GM19025 (cell line): ENCODE measurements around the gene PLD4.
"Not testable (repeated sequence)": the region's sequence is repeated elsewhere in the genome, so short reads cannot be mapped to it uniquely, and the experiment has no call there.

ENCODE experiments used
- ATAC-seq: cut with Tn5 transposase; IDR thresholded peaks from one replicate; pipeline ENCODE4 v1.9.1; 2021; ENCODE audit warnings: mild to moderate bottlenecking, low read depth, moderate library complexity; ENCODE audit not compliant: unreplicated experiment

The PLD4 gene

GRCh38 chr14:104885973-104886689, 38.5 kb upstream of the PLD4 start:
- ATAC-seq: no peak

GRCh38 chr14:104886690-104887622, 37.7 kb upstream of the PLD4 start:
- ATAC-seq: no peak

GRCh38 chr14:104887623-104888488, 36.8 kb upstream of the PLD4 start:
- no peak for ATAC-seq

GRCh38 chr14:104888489-104889374, 35.9 kb upstream of the PLD4 start:
- no peak for ATAC-seq

GRCh38 chr14:104889375-104889757, 35.3 kb upstream of the PLD4 start:
- no peak for ATAC-seq

GRCh38 chr14:104890292-104890691, 34.4 kb upstream of the PLD4 start:
- ATAC-seq: not testable (repeated sequence)

- ATAC-seq: no peak
Measured at GRCh38 chr14:104891121-104891551, 33.5 kb upstream of the PLD4 start.

- no peak for ATAC-seq
Measured at GRCh38 chr14:104891664-104892530, 32.8 kb upstream of the PLD4 start.

GRCh38 chr14:104892531-104893434, 31.9 kb upstream of the PLD4 start:
- no peak for ATAC-seq

GRCh38 chr14:104893435-104894207, 31.1 kb upstream of the PLD4 start:
- no peak for ATAC-seq

- no peak for ATAC-seq
Measured at GRCh38 chr14:104894331-104895206, 30.1 kb upstream of the PLD4 start.

GRCh38 chr14:104895207-104895785, 29.4 kb upstream of the PLD4 start:
- no peak for ATAC-seq

- no peak for ATAC-seq
Measured at GRCh38 chr14:104895786-104896661, 28.7 kb upstream of the PLD4 start.

- ATAC-seq: no peak
Measured at GRCh38 chr14:104897330-104898194, 27.1 kb upstream of the PLD4 start.
